UCSD-AML1 (cell line): ENCODE data around the gene PRRG2.

ENCODE experiments used
- DNase-seq: peaks from one replicate; lab custom pipeline; 2025; ENCODE audit not compliant: unreplicated experiment; lab: John Stamatoyannopoulos, UW

Gene PRRG2

DNA sequence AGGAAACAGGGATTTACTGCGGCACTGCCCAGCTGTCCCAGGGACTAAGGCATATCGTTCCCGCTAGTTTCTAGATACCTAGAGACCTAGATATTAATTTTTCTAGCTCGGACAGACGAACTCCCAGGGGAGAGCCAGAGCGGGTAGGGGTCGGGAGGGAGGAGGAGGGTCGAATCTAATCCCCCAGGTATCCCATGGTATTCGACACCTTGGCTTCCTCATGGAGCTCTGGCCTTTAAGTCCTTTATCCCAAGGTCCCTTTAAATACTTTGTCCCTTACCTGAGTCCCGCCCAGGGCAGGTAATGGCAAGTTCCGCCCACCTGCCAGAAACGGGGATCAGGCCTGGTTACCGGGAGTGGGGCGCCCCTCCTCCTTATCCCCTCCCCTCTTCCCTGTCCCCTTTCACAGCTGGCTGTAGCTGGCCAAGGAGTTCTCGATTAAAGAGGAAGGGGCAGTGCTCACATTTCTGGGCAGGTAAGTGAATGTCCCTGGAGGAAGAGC is at the start of gene PRRG2:
Gene PRRG2, plus strand, starts transcription at position 310 of the 502 bp plus-strand sequence. CDS start 1,904 bp downstream, outside the sequence.
- no peak for DNase-seq

DNA sequence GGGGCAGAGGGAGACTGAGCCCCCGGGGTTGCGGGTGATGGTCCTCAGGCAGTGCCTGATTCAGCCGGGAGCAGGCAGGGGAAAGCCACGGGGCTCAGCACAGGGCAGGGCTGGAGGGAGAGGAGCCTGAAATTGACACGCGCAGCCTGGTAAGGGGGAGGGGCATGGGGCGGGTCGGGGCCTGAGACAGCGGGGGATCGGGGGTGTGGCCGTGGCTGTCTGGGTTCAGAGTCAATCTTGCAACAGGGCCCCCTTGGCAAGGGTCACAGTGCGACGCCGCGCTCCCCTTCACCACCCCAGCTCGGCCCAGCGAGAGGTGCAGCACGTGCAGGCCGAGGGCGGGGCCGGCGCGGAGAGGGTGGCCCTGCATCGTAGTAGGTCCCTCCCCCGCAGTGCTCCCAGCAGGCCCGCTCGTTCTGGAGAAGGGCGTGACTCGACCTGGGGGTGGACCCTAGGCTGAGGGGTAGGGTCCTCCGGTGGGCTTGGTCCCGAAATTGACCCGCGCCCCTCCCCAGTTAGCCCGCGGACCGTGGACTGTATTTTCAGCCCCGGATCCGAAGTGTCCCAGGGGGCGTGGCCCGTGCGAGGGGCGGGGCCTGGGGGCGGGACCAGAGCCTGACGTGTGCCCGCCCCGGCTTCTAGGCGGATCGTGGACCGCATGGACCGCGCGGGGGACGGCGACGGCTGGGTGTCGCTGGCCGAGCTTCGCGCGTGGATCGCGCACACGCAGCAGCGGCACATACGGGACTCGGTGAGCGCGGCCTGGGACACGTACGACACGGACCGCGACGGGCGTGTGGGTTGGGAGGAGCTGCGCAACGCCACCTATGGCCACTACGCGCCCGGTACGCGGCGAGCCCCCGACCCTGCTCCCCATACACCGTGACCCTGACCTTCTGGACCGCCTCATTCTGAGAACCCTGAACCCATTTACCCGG is 47.3 kb upstream of the PRRG2 start:
- DNase-seq, result no peak

GRCh38 chr19:49534632-49535385 is 46.3 kb upstream of the PRRG2 start:
- DNase-seq, result peak; percentile 67

- no peak for DNase-seq
These were observed 44.1 kb upstream of the PRRG2 start for GRCh38 chr19:49536921-49537462.

- no peak for DNase-seq
These were observed 42.5 kb upstream of the PRRG2 start for GRCh38 chr19:49538643-49539042.

GRCh38 chr19:49539192-49539952 is 41.7 kb upstream of the PRRG2 start:
- no peak for DNase-seq

- no peak for DNase-seq
These were observed 39.2 kb upstream of the PRRG2 start for GRCh38 chr19:49541914-49542313.

DNA sequence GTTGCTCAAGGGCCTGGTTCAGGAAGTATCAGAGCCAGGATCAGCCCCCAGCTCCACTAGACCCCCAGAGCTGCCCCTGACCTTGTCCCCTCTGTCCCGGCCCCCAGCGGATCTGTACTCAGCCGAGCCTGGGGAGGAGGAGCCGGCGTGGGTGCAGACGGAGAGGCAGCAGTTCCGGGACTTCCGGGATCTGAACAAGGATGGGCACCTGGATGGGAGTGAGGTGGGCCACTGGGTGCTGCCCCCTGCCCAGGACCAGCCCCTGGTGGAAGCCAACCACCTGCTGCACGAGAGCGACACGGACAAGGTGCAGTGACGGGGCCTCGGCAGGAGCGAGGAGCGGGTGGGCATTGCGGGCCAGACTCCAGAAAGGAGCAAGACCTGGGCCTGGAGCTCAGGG is 38.7 kb upstream of the PRRG2 start:
- DNase-seq, result no peak

GRCh38 chr19:49543032-49543431 is 38.1 kb upstream of the PRRG2 start:
- DNase-seq, result no peak

GRCh38 chr19:49544154-49544553 is 37.0 kb upstream of the PRRG2 start:
- DNase-seq, result no peak

DNA sequence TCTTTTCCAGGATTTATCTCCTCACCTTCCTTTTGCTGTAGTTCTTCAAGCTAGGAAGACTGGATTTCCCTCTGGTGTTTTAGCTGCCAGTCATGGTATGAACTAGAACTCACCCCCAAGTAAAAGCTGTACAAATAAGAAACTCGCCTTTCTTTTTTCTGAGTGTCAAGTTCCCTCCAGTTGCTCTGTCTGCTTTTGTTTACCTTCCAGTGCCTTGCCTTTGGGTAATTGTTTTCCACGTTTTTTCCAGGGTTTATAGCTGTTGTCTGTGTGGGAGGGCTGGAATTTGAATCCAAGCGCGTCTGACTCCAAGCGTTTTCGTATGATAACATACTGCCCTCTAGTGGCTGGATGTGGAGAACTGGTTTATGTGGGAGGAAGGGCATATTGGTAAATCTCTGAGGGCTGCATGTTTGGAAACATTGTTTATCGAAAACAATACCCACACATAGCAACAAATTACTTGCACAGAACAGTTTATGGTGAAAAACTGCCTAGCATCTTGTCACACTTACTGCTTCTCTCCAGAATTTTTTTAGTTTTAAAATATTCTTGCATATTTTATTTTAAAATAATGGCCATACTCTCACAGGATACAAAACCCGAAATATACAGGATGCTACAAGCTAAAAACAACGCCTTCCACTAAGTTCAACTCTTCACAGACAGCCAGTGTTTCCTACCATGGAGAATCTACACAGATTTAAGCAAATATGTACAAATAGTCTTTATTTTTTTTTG is 34.1 kb upstream of the PRRG2 start:
- DNase-seq, result no peak

DNA sequence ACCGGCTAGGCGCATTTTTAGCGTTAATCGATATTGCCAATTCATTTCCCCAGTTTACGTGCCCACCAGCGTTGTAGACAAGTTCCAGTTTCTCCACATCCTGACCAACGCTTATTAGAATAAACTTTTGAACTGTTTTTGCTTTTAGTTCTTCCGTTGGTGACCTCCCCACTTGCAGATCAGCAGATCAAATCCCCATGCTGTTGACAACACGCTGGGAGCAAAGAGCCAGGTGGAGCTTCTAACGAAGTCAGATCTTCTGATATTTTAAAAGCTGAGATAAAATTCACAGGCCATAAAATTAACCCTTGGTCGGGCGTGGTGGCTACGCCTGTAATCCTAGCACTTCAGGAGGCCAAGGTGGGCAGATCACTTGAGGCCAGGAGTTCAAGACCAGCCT is 32.1 kb upstream of the PRRG2 start:
- no peak for DNase-seq

DNA sequence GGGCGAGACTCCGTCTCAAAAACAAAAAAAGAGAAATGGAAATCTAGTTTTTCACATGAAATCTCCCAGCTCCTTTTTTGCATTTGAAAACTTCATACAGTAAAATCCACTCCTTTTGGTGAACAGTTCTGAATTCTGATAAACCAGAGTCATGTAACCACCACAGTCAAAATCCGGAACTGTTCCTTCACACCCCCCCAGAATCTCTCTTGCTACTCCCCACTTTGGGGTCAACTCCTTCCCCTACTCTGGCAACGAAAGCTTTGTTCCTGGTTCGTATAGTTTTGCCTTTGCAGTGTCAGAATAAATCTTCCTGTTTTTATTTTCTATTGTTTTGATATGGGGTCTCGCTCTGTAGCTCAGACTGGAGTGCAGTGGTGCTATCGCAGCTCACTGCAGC is 29.6 kb upstream of the PRRG2 start:
- DNase-seq, result no peak

GRCh38 chr19:49552749-49553148 is 28.4 kb upstream of the PRRG2 start:
- no peak for DNase-seq

DNA sequence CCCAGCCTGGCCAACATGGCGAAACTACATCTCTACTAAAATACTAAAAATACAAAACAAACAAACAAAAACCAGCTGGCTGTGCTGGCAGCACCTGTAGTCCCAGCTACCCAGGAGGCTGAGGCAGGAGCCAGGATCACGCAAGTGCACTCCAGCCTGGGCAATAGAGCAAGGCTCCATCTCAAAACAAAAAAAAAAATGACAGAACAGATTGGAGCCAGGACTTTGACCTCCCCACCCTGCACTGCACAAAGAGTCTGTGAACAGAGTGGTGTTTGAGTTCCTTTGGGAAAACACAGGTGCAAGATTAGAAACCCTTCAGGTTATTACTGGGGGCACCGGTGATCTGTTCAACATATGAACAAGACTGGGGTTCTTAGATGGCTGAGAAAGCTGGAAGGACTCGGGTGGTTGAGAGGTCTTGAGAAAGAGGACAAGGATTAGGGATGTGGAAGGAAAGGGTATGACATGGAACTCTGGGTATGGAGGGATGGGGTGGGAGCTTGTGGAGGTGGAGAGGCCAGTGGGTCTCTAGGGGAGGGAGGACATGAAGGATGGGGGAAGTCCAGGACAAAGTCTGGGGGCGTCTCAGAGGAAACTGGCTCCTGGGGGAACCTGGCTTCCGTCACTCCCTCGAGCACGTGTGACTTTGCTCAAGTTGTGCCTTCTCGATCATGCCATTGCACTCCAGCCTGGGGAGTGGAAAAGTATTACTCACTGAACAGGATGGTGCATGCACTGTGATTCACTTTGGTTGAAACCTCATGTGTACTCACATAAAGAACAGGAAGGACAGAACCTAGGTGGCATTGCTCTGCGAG is 27.5 kb upstream of the PRRG2 start:
- no peak for DNase-seq

- peak; percentile 75 for DNase-seq
These were observed 26.4 kb upstream of the PRRG2 start for GRCh38 chr19:49554701-49555181.

GRCh38 chr19:49555600-49556411 is 25.3 kb upstream of the PRRG2 start:
- DNase-seq, result peak; percentile 31
